ENCODE results near the gene MAPK10.

The MAPK10 gene

DNA sequence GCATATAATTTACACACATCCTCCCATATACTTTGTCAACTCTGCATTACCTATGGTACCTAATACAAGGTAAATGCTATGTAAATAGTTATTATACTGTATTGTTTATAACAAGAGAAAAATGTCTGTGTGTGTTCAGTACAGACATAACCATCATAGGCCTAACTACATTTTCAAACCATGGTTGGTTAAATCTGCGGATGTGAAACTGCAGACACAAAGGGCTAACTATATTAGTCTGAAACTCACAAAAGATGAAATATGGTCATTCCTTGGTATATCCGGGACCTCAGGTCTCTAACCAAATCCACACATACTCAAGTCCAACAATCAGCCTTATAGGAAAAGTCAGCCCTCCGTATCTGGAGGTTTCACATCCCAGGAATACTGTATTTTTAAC, 13.5 kb downstream of the MAPK10 start:
- TF ChIP-seq, protein P1, sequence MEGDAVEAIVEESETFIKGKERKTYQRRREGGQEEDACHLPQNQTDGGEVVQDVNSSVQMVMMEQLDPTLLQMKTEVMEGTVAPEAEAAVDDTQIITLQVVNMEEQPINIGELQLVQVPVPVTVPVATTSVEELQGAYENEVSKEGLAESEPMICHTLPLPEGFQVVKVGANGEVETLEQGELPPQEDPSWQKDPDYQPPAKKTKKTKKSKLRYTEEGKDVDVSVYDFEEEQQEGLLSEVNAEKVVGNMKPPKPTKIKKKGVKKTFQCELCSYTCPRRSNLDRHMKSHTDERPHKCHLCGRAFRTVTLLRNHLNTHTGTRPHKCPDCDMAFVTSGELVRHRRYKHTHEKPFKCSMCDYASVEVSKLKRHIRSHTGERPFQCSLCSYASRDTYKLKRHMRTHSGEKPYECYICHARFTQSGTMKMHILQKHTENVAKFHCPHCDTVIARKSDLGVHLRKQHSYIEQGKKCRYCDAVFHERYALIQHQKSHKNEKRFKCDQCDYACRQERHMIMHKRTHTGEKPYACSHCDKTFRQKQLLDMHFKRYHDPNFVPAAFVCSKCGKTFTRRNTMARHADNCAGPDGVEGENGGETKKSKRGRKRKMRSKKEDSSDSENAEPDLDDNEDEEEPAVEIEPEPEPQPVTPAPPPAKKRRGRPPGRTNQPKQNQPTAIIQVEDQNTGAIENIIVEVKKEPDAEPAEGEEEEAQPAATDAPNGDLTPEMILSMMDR (IDR thresholded peaks at IDR 0.05; ENCODE audit: insufficient read depth, low read depth, low read length, missing control alignments), result no peak
- no peak for DNase-seq (ENCODE audit: low read depth)
- H3K4me3 ChIP-seq (ENCODE audit: low read depth, low read length), result no peak overlapping the region

DNA sequence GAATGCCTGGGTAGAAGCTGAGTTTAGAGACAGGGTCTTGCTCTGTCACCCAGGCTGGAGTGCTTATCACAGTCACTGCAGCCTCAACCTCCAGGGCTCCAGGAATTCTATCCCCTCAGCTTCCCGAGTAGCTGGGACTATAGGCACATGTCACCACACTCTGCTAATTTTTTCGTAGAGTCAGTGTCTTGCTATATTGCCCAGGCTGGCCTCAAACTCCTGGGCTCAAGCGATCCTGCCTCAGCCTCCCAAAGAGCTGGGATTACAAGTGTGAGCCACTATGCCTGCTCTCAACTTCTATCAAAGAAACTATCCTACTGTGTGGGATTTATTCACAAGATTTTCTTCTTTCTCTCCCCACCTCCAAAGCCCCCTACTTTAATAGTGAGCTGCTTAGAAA, 15.7 kb downstream of the MAPK10 start:
- no peak for DNase-seq (ENCODE audit: low read depth)
- H3K4me3 ChIP-seq (ENCODE audit: low read depth, low read length), result no peak overlapping the region
- TF ChIP-seq, protein P1 (IDR thresholded peaks at IDR 0.05; ENCODE audit: insufficient read depth, low read depth, low read length, missing control alignments), result no peak

DNA sequence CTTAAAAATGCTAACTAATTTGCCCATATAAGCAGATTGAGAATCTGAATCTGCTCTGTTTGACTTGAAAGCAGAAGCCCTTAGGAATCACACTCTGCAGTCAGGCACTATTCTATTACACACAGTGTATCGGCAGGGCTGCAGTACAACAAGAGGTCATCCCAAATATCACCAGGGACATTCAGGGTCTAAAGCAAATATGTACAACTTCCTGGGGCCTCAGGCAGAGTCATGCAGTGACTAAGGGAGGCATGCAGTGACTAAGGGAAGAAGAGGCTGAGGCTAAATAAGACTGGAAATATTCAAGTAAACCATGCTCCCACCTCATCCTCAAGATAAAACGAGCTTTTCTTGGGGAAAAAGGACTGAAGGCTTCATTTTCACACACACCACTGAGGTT, 20.9 kb downstream of the MAPK10 start:
- no peak for DNase-seq (ENCODE audit: low read depth)
- H3K4me3 ChIP-seq (ENCODE audit: low read depth, low read length), result no peak overlapping the region
- TF ChIP-seq, protein P1 (IDR thresholded peaks at IDR 0.05; ENCODE audit: insufficient read depth, low read depth, low read length, missing control alignments), result no peak

DNA sequence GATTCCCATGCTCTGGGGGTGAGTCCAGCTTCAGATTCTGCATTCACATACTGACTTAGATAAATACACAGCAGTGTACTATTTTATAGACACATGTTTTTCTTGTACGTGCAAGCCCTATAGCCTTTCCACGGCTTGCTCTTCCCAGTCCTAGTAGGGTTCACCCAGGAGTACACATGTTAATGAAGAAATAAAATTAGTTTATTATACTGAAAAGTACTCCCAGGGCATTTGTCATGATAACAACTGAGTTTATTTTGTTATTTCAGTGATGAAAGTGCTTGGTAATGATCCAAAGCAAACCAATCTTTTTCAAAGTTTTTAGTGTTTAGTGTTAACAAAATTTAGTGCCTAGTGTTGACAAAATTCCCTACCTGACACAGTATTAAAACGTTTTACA, 21.3 kb downstream of the MAPK10 start:
- H3K4me3 ChIP-seq (ENCODE audit: low read depth, low read length), result no peak overlapping the region
- TF ChIP-seq, protein P1 (IDR thresholded peaks at IDR 0.05; ENCODE audit: insufficient read depth, low read depth, low read length, missing control alignments), result no peak
- no peak for DNase-seq (ENCODE audit: low read depth)

DNA sequence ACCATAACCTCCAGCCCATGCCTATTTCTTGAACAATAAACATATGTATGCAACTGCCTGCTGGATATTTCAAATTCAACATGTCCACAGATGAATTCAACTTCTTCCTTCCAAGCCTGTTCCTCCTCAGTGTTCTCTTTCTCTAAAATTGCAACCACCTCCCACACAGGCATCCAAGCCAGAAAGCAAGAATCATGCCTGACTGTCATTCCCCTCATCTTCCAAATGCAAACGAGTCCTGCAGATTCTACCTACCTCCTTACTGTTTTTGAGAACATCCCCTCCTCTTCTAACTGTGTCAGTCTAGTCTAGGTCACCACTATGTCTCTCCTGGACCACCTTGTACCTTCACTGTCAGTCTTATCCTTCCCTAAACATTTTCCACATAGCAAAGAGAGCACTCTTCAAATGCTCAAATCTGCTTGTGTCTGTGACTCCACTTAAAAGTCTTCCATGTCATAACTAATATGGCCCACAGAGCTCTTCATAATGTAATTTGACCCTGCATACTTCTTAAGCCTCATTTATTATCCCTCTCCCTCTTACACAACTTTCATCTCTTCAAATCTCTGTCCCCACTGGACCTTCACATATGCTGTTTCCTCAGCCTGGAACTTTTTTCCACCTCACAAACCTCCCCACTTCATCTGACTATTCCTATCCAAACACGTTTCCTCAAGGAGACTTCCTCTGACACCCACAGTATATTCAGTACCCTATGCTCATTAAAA, 25.7 kb downstream of the MAPK10 start:
- TF ChIP-seq, protein P1 (IDR thresholded peaks at IDR 0.05; ENCODE audit: insufficient read depth, low read depth, low read length, missing control alignments), result no peak
- no peak for DNase-seq (ENCODE audit: low read depth)
- no peak overlapping the region for H3K4me3 ChIP-seq (ENCODE audit: low read depth, low read length)

DNA sequence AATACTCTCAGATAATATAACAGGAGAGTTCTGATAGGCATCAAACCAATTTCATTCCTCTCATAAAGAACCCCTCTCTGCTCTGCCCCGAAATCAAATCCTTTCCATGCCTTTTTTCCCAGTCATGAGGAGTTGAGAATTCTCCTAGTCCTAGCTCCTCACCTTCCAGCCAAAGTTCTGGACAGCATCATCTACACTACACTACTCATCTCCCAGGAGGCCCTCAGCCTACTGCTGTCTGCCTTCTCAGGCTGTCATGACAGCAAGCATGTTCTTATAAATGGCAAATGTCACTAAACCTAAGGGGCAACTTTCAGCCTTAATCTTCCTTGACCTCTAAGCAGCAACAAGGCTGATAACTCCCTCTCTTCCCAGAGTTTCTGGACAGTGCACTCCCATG, 26.6 kb downstream of the MAPK10 start:
- TF ChIP-seq, protein P1 (IDR thresholded peaks at IDR 0.05; ENCODE audit: insufficient read depth, low read depth, low read length, missing control alignments), result no peak
- DNase-seq (ENCODE audit: low read depth), result no peak
- no peak overlapping the region for H3K4me3 ChIP-seq (ENCODE audit: low read depth, low read length)
